H9 (cell line): ENCODE data around the gene TMEM233. TPM values are rescaled to one million over a fixed set of nuclear protein-coding genes. Genes with fewer than 3 reads are reported as not detected.

Source experiments
- DNase-seq: peaks from one replicate; pipeline ENCODE4 v3.0.0-alpha.2; 2017
- H2AFZ ChIP-seq: one replicate; pipeline ENCODE4 v1.6.1; 2013; ENCODE audit warnings: mild to moderate bottlenecking, low read length, control low read depth, moderate library complexity
- H2AK5ac ChIP-seq: 2 replicates; pipeline ENCODE4 v1.6.1; 2013; ENCODE audit warnings: low read length, control low read depth, mixed read lengths; ENCODE audit not compliant: insufficient read length
- H2BK120ac ChIP-seq: one replicate; pipeline ENCODE4 v1.6.1; 2013; ENCODE audit warnings: low read depth, mild to moderate bottlenecking, low read length, control low read depth, inconsistent platforms; ENCODE audit not compliant: poor library complexity, severe bottlenecking
- H2BK12ac ChIP-seq: 2 replicates; pipeline ENCODE4 v1.6.1; 2013; ENCODE audit warnings: low read length, control low read depth, mixed read lengths, low read depth; ENCODE audit not compliant: insufficient read length
- H2BK15ac ChIP-seq: 2 replicates; pipeline ENCODE4 v1.6.1; 2013; ENCODE audit warnings: low read depth, low read length, control low read depth
- H2BK20ac ChIP-seq: one replicate; pipeline ENCODE4 v1.6.1; 2013; ENCODE audit warnings: low read depth, mild to moderate bottlenecking, low read length, control low read depth, inconsistent platforms; ENCODE audit not compliant: poor library complexity, severe bottlenecking
- H2BK5ac ChIP-seq: 2 replicates; pipeline ENCODE4 v1.6.1; 2013; ENCODE audit warnings: low read length, control low read depth, mixed read lengths; ENCODE audit not compliant: insufficient read length
- H3K14ac ChIP-seq: 2 replicates; pipeline ENCODE4 v1.6.1; 2013; ENCODE audit warnings: low read length, control low read depth; ENCODE audit not compliant: insufficient read depth
- H3K18ac ChIP-seq: 2 replicates; pipeline ENCODE4 v1.6.1; 2013; ENCODE audit warnings: low read depth, mild to moderate bottlenecking, mixed read lengths, low read length, control low read depth; ENCODE audit not compliant: insufficient read length
- H3K23ac ChIP-seq: 2 replicates; pipeline ENCODE4 v1.6.1; 2013; ENCODE audit warnings: low read length, control low read depth, mixed read lengths, low read depth; ENCODE audit not compliant: insufficient read length
- H3K23me2 ChIP-seq: 2 replicates; pipeline ENCODE4 v1.6.1; 2013; ENCODE audit warnings: low read depth, mild to moderate bottlenecking, mixed read lengths, low read length, control low read depth; ENCODE audit not compliant: insufficient read length, poor library complexity, severe bottlenecking
- H3K27ac ChIP-seq: 2 replicates; pipeline ENCODE4 v1.5.1; 2013; ENCODE audit warnings: low read length, control low read depth, mixed read lengths, low read depth; ENCODE audit not compliant: insufficient read length
- H3K27me3 ChIP-seq: 2 replicates; pipeline ENCODE4 v1.6.1; 2013; ENCODE audit warnings: low read length, control low read depth, inconsistent platforms; ENCODE audit not compliant: insufficient read depth
- H3K4ac ChIP-seq: 2 replicates; pipeline ENCODE4 v1.6.1; 2013; ENCODE audit warnings: low read depth, mild to moderate bottlenecking, control low read depth, inconsistent platforms, low read length, moderate library complexity
- H3K4me1 ChIP-seq: 2 replicates; pipeline ENCODE4 v1.6.1; 2013; ENCODE audit warnings: low read length, control low read depth, inconsistent platforms; ENCODE audit not compliant: insufficient read depth
- H3K4me2 ChIP-seq: 2 replicates; pipeline ENCODE4 v1.6.1; 2013; ENCODE audit warnings: low read length, control low read depth, mixed read lengths; ENCODE audit not compliant: insufficient read length, insufficient read depth
- H3K56ac ChIP-seq: 2 replicates; pipeline ENCODE4 v1.6.1; 2013; ENCODE audit warnings: low read depth, mild to moderate bottlenecking, mixed read lengths, low read length, control low read depth; ENCODE audit not compliant: insufficient read length
- H3K79me1 ChIP-seq: 2 replicates; pipeline ENCODE4 v1.6.1; 2013; ENCODE audit warnings: low read depth, mild to moderate bottlenecking, moderate library complexity, low read length, control low read depth, inconsistent platforms; ENCODE audit not compliant: insufficient read depth, poor library complexity, severe bottlenecking
- H3K79me2 ChIP-seq: 2 replicates; pipeline ENCODE4 v1.6.1; 2013; ENCODE audit warnings: low read length, control low read depth, inconsistent platforms; ENCODE audit not compliant: insufficient read depth
- H3K9ac ChIP-seq: 2 replicates; pipeline ENCODE4 v1.6.1; 2013; ENCODE audit warnings: low read length, control low read depth, mixed read lengths; ENCODE audit not compliant: insufficient read length; ENCODE audit errors: extremely low read depth
- H3K9me3 ChIP-seq: one replicate; pipeline ENCODE4 v1.6.1; 2013; ENCODE audit warnings: low read depth, low read length, inconsistent platforms; ENCODE audit not compliant: control insufficient read depth
- H3T11ph ChIP-seq: one replicate; pipeline ENCODE4 v1.6.1; 2013; ENCODE audit warnings: mild to moderate bottlenecking, low read length, control low read depth, inconsistent platforms
- H4K20me1 ChIP-seq: one replicate; pipeline ENCODE4 v1.6.1; 2013; ENCODE audit not compliant: control insufficient read depth, insufficient read length, insufficient read depth
- H4K5ac ChIP-seq: 2 replicates; pipeline ENCODE4 v1.6.1; 2013; ENCODE audit warnings: low read depth, mild to moderate bottlenecking, mixed read lengths, low read length, control low read depth; ENCODE audit not compliant: insufficient read length
- H4K8ac ChIP-seq: replicated peaks from 2 replicates; pipeline ENCODE4 v1.6.1; 2013; ENCODE audit warnings: low read length, control low read depth, mixed read lengths, low read depth; ENCODE audit not compliant: insufficient read length
- H4K91ac ChIP-seq: 2 replicates; pipeline ENCODE4 v1.6.1; 2013; ENCODE audit warnings: low read depth, mild to moderate bottlenecking, moderate library complexity, mixed read lengths, low read length, control low read depth; ENCODE audit not compliant: insufficient read length
- H3K27ac Mint-ChIP-seq, 3 experiments: 2 replicates in 2 of 3; 3 replicates in 1 of 3; pipeline ENCODE4 v1.8.0; 2020 to 2021; ENCODE audit warnings: mixed read lengths in 3 of 3, mild to moderate bottlenecking in 1 of 3, moderate library complexity in 1 of 3
- H3K27me3 Mint-ChIP-seq: 2 replicates; pipeline ENCODE4 v1.8.0; 2021; ENCODE audit warnings: low read depth, mild to moderate bottlenecking, moderate library complexity, mixed read lengths
- H3K36me3 Mint-ChIP-seq, 3 experiments: 2 replicates in 2 of 3; 3 replicates in 1 of 3; pipeline ENCODE4 v1.8.0; 2020 to 2021; ENCODE audit warnings: low read depth in 3 of 3, mixed read lengths in 3 of 3; ENCODE audit not compliant: insufficient read depth in 1 of 3
- H3K4me1 Mint-ChIP-seq, 2 experiments: 2 replicates each; pipeline ENCODE4 v1.8.0; 2020; ENCODE audit warnings: mixed read lengths in 2 of 2
- H3K4me3 Mint-ChIP-seq, 2 experiments: 2 replicates in 1 of 2; 3 replicates in 1 of 2; pipeline ENCODE4 v1.8.0; 2020 to 2021; ENCODE audit warnings: mild to moderate bottlenecking in 2 of 2, mixed read lengths in 2 of 2, moderate library complexity in 1 of 2
- H3K9me3 Mint-ChIP-seq, 2 experiments: 2 replicates in 1 of 2; 3 replicates in 1 of 2; pipeline ENCODE4 v1.8.0; 2020; ENCODE audit warnings: mild to moderate bottlenecking in 2 of 2, mixed read lengths in 2 of 2, moderate library complexity in 1 of 2
- CTCF ChIP-seq: fragments of 200-600 bp; sonication (generic); conservative IDR thresholded peaks from 3 replicates; pipeline ENCODE4 v1.8.0; 2021; ENCODE audit warnings: antibody characterized with exemption, mild to moderate bottlenecking
- WGBS: extraction: QIAGEN DNeasy Blood & Tissue Kit; methylation state at CpG from one replicate; pipeline ENCODE4 v1.1.7; 2013; ENCODE audit warnings: missing lambda C conversion rate, low lambda C conversion rate, mixed read lengths; ENCODE audit not compliant: insufficient read length; ENCODE audit errors: extremely low coverage; 5-methylcytosine and 5-hydroxymethylcytosine counted together
- total RNA-seq: library from RNA; stranded (reverse); gene quantifications from 2 replicates; pipeline ENCODE4 v1.2.1, GENCODE V29; 2021

The TMEM233 gene
- total RNA-seq, 1 experiment from 2014 or later: not detected

- H3K27ac ChIP-seq: no peak overlapping the region
- H3K79me1 ChIP-seq: peaks cover 4% of the 10 kb centered on the region
- Mint-ChIP-seq H3K27me3 (no peaks in the 10 kb centered on the region), H3K36me3 (peaks cover 49 to 79% (median 72%) of the 10 kb centered on the region in 3 experiments), H3K27ac (no peak overlapping the region), H3K4me1 (peaks cover 7 to 11% of the 10 kb centered on the region in 2 experiments), H3K9me3 (no peaks in the 10 kb centered on the region), H3K4me3 (no peak overlapping the region)
- H4K5ac ChIP-seq: no peak overlapping the region
- no peak overlapping the region for H3K56ac ChIP-seq
- no peak overlapping the region for H2AFZ ChIP-seq
- no peak for TF ChIP-seq CTCF
- no peak overlapping the region for H3K14ac ChIP-seq
- H3K79me2 ChIP-seq: no peaks in the 10 kb centered on the region
- no peak for DNase-seq
- H3K4ac ChIP-seq: no peak overlapping the region
- no peaks in the 10 kb centered on the region for H3K4me1 ChIP-seq
- H2BK20ac ChIP-seq: no peak overlapping the region
- H3K27me3 ChIP-seq: no peaks in the 10 kb centered on the region
- no CpG with 5 or more reads among the region's 8 CpGs for WGBS
- no peaks in the 10 kb centered on the region for H4K20me1 ChIP-seq
- no peak overlapping the region for H2BK120ac ChIP-seq
- no peak overlapping the region for H3K9ac ChIP-seq
- H2BK12ac ChIP-seq: no peak overlapping the region
- H2BK15ac ChIP-seq: no peak overlapping the region
- no peak overlapping the region for H3K23ac ChIP-seq
- H3T11ph ChIP-seq: no peak overlapping the region
- H3K23me2 ChIP-seq: no peaks in the 10 kb centered on the region
- no peak overlapping the region for H3K4me2 ChIP-seq
- no peaks in the 10 kb centered on the region for H3K9me3 ChIP-seq
- H2BK5ac ChIP-seq: no peak overlapping the region
- no peak overlapping the region for H4K8ac ChIP-seq
- no peak overlapping the region for H3K18ac ChIP-seq
- H2AK5ac ChIP-seq: no peak overlapping the region
- H4K91ac ChIP-seq: no peak overlapping the region
Measured at GRCh38 chr12:119672194-119672593, 78.6 kb downstream of the TMEM233 start.
